GM12878 (cell line): ENCODE data around the gene POLE4.

Source experiments
- CBFB ChIP-seq: IDR thresholded peaks from 2 replicates; pipeline ENCODE4 v1.6.1; 2016; ENCODE audit warnings: antibody characterized with exemption, low read depth
- CREB1 ChIP-seq: IDR thresholded peaks from 2 replicates; pipeline ENCODE4 v1.6.1; 2012; ENCODE audit warnings: low read depth, mild to moderate bottlenecking, inconsistent platforms
- GABPA ChIP-seq: IDR thresholded peaks from 2 replicates; pipeline ENCODE4 v1.6.1; 2014; ENCODE audit warnings: antibody characterized with exemption, low read depth, mild to moderate bottlenecking, inconsistent platforms
- NR2C1 ChIP-seq: fragments of 450-650 bp; IDR thresholded peaks from 2 replicates; pipeline ENCODE4 v1.6.1; 2017; ENCODE audit warnings: antibody characterized with exemption, mild to moderate bottlenecking, moderate library complexity
- POLR2A ChIP-seq: IDR thresholded peaks from 2 replicates; pipeline ENCODE4 v1.6.1; 2011; ENCODE audit warnings: low read depth, mild to moderate bottlenecking, low read length
- POLR2AphosphoS5 ChIP-seq: IDR thresholded peaks from 2 replicates; pipeline ENCODE4 v1.6.1; 2011; ENCODE audit warnings: mild to moderate bottlenecking, low read length, inconsistent platforms
- WRNIP1 ChIP-seq: IDR thresholded peaks from 2 replicates; pipeline ENCODE4 v1.6.1; 2011; ENCODE audit warnings: low read depth, low read length, improper control_type of control experiment, borderline replicate concordance
- ZNF274 ChIP-seq: IDR thresholded peaks from one replicate; pipeline ENCODE4 v1.8.0; 2011; ENCODE audit not compliant: insufficient read length, insufficient read depth
- TF ChIP-seq, protein P1 (sequence below), 3 experiments: IDR thresholded peaks in 2 of 3; conservative IDR thresholded peaks in 1 of 3; 2 replicates each; pipeline ENCODE4 v1.5.1; 2011; ENCODE audit warnings: low read depth in 3 of 3, low read length in 3 of 3, mild to moderate bottlenecking in 3 of 3, control low read depth in 2 of 3, moderate library complexity in 2 of 3, inconsistent platforms in 1 of 3, mixed read lengths in 1 of 3; ENCODE audit not compliant: control insufficient read depth in 2 of 3, insufficient read depth in 1 of 3; ENCODE audit errors: extremely low read depth in 1 of 3
- TF ChIP-seq, protein P2 (sequence below): fragments of 450-650 bp; IDR thresholded peaks from 2 replicates; pipeline ENCODE4 v1.6.1; 2016; ENCODE audit warnings: mild to moderate bottlenecking
- TF ChIP-seq, protein P3 (sequence below): IDR thresholded peaks from 2 replicates; pipeline ENCODE4 v1.6.1; 2011; ENCODE audit warnings: low read depth, low read length, improper control_type of control experiment, borderline replicate concordance

DNA sequence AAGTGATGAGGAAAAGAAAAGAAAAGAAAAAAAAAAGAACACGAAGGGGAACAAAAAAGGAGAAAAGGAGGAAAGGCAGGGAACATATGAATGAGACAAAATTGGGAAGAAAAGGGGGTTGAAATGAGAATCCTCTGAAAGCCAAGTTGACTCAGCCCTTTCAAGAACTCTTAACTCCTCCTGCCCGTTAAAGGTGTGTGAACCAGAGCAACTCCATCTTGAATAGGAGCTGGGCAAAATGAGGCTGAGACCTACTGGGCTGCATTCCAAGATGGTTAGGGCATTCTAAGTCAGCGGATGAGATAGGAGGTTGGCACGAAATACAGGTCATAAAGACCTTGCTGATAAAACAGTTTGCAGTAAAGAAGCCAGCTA lies 4.0 kb upstream of the POLE4 start:
- TF ChIP-seq ZNF274 (no peak), POLR2A (no peak), GABPA (no peak), WRNIP1 (no peak), CBFB (no peak), CREB1 (no peak), POLR2AphosphoS5 (no peak), NR2C1 (no peak)
- TF ChIP-seq, protein P1, sequence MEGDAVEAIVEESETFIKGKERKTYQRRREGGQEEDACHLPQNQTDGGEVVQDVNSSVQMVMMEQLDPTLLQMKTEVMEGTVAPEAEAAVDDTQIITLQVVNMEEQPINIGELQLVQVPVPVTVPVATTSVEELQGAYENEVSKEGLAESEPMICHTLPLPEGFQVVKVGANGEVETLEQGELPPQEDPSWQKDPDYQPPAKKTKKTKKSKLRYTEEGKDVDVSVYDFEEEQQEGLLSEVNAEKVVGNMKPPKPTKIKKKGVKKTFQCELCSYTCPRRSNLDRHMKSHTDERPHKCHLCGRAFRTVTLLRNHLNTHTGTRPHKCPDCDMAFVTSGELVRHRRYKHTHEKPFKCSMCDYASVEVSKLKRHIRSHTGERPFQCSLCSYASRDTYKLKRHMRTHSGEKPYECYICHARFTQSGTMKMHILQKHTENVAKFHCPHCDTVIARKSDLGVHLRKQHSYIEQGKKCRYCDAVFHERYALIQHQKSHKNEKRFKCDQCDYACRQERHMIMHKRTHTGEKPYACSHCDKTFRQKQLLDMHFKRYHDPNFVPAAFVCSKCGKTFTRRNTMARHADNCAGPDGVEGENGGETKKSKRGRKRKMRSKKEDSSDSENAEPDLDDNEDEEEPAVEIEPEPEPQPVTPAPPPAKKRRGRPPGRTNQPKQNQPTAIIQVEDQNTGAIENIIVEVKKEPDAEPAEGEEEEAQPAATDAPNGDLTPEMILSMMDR (IDR thresholded peaks at IDR 0.05 in 2 of 3, conservative IDR thresholded peaks at IDR 0.05 in 1 of 3; ENCODE audit: control insufficient read depth in 2 of 3, extremely low read depth in 1 of 3, insufficient read depth in 1 of 3, low read depth in 3 of 3, low read length in 3 of 3) = no peak
- TF ChIP-seq, protein P2, sequence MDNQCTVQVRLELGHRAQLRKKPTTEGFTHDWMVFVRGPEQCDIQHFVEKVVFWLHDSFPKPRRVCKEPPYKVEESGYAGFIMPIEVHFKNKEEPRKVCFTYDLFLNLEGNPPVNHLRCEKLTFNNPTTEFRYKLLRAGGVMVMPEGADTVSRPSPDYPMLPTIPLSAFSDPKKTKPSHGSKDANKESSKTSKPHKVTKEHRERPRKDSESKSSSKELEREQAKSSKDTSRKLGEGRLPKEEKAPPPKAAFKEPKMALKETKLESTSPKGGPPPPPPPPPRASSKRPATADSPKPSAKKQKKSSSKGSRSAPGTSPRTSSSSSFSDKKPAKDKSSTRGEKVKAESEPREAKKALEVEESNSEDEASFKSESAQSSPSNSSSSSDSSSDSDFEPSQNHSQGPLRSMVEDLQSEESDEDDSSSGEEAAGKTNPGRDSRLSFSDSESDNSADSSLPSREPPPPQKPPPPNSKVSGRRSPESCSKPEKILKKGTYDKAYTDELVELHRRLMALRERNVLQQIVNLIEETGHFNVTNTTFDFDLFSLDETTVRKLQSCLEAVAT = no peak
- TF ChIP-seq, protein P3, sequence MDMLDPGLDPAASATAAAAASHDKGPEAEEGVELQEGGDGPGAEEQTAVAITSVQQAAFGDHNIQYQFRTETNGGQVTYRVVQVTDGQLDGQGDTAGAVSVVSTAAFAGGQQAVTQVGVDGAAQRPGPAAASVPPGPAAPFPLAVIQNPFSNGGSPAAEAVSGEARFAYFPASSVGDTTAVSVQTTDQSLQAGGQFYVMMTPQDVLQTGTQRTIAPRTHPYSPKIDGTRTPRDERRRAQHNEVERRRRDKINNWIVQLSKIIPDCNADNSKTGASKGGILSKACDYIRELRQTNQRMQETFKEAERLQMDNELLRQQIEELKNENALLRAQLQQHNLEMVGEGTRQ = no peak
